H1 (cell line): ENCODE measurements around the gene NDUFAF3. TPM values are rescaled to one million over a fixed set of nuclear protein-coding genes. Genes with fewer than 3 reads are reported as not detected.

Experiments
- CTCF ChIA-PET: fragments of 300-600 bp; sonication (Branson Sonifier 250); formaldehyde crosslinking; loops from one replicate; lab custom pipeline; 2021; ENCODE audit not compliant: partially characterized antibody; lab: Charles Lee
- POLR2A ChIA-PET: fragments of 300-600 bp; sonication (Branson Sonifier 250); formaldehyde crosslinking; loops from one replicate; lab custom pipeline; 2021; ENCODE audit warnings: inconsistent platforms; ENCODE audit not compliant: partially characterized antibody; lab: Charles Lee
- DNase-seq, 2 experiments: peaks; one replicate each; pipeline versions ENCODE4 v3.0.0 to v3.0.0-alpha.2; 2010 to 2022; ENCODE audit warnings: low spot score in 2 of 2, low read depth in 1 of 2, mixed read lengths in 1 of 2
- FAIRE-seq: peaks from 2 replicates; lab custom pipeline; 2011; peaks lifted over from hg19 to GRCh38; lab: Jason Lieb, UNC
- H2AFZ ChIP-seq: 2 replicates; pipeline ENCODE4 v1.8.1; 2012; ENCODE audit warnings: low read length, inconsistent platforms
- H2AK5ac ChIP-seq: 2 replicates; pipeline ENCODE4 v1.6.1; 2013; ENCODE audit warnings: low read depth, low read length
- H2BK120ac ChIP-seq: replicated peaks from 2 replicates; pipeline ENCODE3; 2013; ENCODE audit warnings: low read depth, low read length, inconsistent platforms
- H2BK12ac ChIP-seq: 2 replicates; pipeline ENCODE4 v1.6.1; 2013; ENCODE audit warnings: low read depth, low read length
- H2BK15ac ChIP-seq: 2 replicates; pipeline ENCODE4 v1.6.1; 2013; ENCODE audit warnings: low read length
- H2BK20ac ChIP-seq: 2 replicates; pipeline ENCODE4 v1.6.1; 2013; ENCODE audit warnings: low read length
- H2BK5ac ChIP-seq: 2 replicates; pipeline ENCODE4 v1.6.1; 2013; ENCODE audit warnings: low read depth, low read length
- H3K14ac ChIP-seq: 2 replicates; pipeline ENCODE4 v1.6.1; 2013; ENCODE audit warnings: inconsistent platforms; ENCODE audit not compliant: insufficient read length
- H3K18ac ChIP-seq: 2 replicates; pipeline ENCODE4 v1.6.1; 2013; ENCODE audit warnings: low read length; ENCODE audit errors: extremely low read depth
- H3K23ac ChIP-seq: 2 replicates; pipeline ENCODE4 v1.6.1; 2013; ENCODE audit warnings: inconsistent platforms; ENCODE audit not compliant: insufficient read length
- H3K23me2 ChIP-seq: 2 replicates; pipeline ENCODE4 v1.6.1; 2013; ENCODE audit warnings: low read depth, low read length
- H3K27ac ChIP-seq: 2 replicates; pipeline ENCODE4 v1.6.1; 2011; ENCODE audit warnings: low read depth, low read length, inconsistent platforms
- H3K27me3 ChIP-seq, 4 experiments: replicated peaks in 1 of 4; 1 replicate in 1 of 4; 2 replicates in 3 of 4; pipeline versions ENCODE4 v1.6.1 to v1.8.1; 2011 to 2013; ENCODE audit warnings: low read length in 3 of 4, mild to moderate bottlenecking in 3 of 4, inconsistent platforms in 2 of 4, mixed read lengths in 2 of 4, moderate library complexity in 1 of 4; ENCODE audit not compliant: control insufficient read depth in 3 of 4, insufficient read depth in 3 of 4; ENCODE audit errors: extremely low read depth in 1 of 4
- H3K36me3 ChIP-seq, 4 experiments: 2 replicates each; pipeline versions ENCODE4 v1.6.1 to v1.8.1; 2011 to 2013; ENCODE audit warnings: mild to moderate bottlenecking in 4 of 4, low read length in 3 of 4, moderate library complexity in 2 of 4, control low read depth in 1 of 4, inconsistent platforms in 1 of 4; ENCODE audit not compliant: insufficient read depth in 4 of 4, control insufficient read depth in 2 of 4
- H3K4ac ChIP-seq: replicated peaks from 2 replicates; pipeline ENCODE3; 2013; ENCODE audit warnings: low read length, low read depth, mixed read lengths, inconsistent platforms; ENCODE audit not compliant: insufficient read length
- H3K4me1 ChIP-seq, 4 experiments: replicated peaks in 1 of 4; 1 replicate in 1 of 4; 2 replicates in 3 of 4; pipeline versions ENCODE4 v1.6.1 to v1.8.1; 2011 to 2013; ENCODE audit warnings: low read length in 3 of 4, inconsistent platforms in 2 of 4, mixed read lengths in 1 of 4; ENCODE audit not compliant: insufficient read depth in 4 of 4, control insufficient read depth in 3 of 4
- H3K4me2 ChIP-seq, 2 experiments: 2 replicates each; pipeline versions ENCODE4 v1.6.1 to v1.8.1; 2011 to 2013; ENCODE audit warnings: low read depth in 2 of 2, low read length in 2 of 2, control low read depth in 1 of 2, inconsistent platforms in 1 of 2, mild to moderate bottlenecking in 1 of 2; ENCODE audit not compliant: insufficient read depth in 1 of 2
- H3K4me3 ChIP-seq, 4 experiments: fragments of 200-600, 300-600 bp in 1 of 4; sonication (generic), shearing (Covaris generic), sonication (Bioruptor Twin) in 1 of 4; 2 replicates each; pipeline versions ENCODE4 v1.5.1 to v1.8.1; 2011 to 2016; ENCODE audit warnings: low read length in 4 of 4, low read depth in 3 of 4, control low read depth in 2 of 4, inconsistent platforms in 2 of 4, mild to moderate bottlenecking in 2 of 4, mixed read lengths in 1 of 4, moderate library complexity in 1 of 4; ENCODE audit not compliant: insufficient read depth in 2 of 4; ENCODE audit errors: extremely low read depth in 1 of 4
- H3K56ac ChIP-seq: replicated peaks from 2 replicates; pipeline ENCODE3; 2013; ENCODE audit warnings: low read depth, mild to moderate bottlenecking, mixed read lengths, low read length, inconsistent platforms; ENCODE audit not compliant: insufficient read length
- H3K79me1 ChIP-seq: 2 replicates; pipeline ENCODE4 v1.6.1; 2013; ENCODE audit warnings: low read depth, low read length, control low read depth
- H3K79me2 ChIP-seq, 2 experiments: 2 replicates each; pipeline versions ENCODE4 v1.6.1 to v1.8.1; 2012 to 2013; ENCODE audit warnings: low read length in 2 of 2, mild to moderate bottlenecking in 2 of 2, inconsistent platforms in 1 of 2; ENCODE audit not compliant: insufficient read depth in 2 of 2, control insufficient read depth in 1 of 2
- H3K9ac ChIP-seq, 4 experiments: replicated peaks in 1 of 4; 1 replicate in 1 of 4; 2 replicates in 3 of 4; pipeline versions ENCODE4 v1.6.1 to v1.8.1; 2011 to 2013; ENCODE audit warnings: low read depth in 3 of 4, low read length in 3 of 4, control low read depth in 2 of 4, mild to moderate bottlenecking in 2 of 4, moderate library complexity in 2 of 4, inconsistent platforms in 1 of 4; ENCODE audit errors: extremely low read depth in 1 of 4
- H3K9me3 ChIP-seq, 2 experiments: 2 replicates each; pipeline versions ENCODE4 v1.6.1 to v1.8.1; 2012 to 2013; ENCODE audit warnings: mild to moderate bottlenecking in 2 of 2, moderate library complexity in 2 of 2, control low read depth in 1 of 2, inconsistent platforms in 1 of 2, low read depth in 1 of 2, low read length in 1 of 2, mixed read lengths in 1 of 2; ENCODE audit not compliant: insufficient read depth in 2 of 2
- H4K20me1 ChIP-seq, 2 experiments: replicated peaks in 1 of 2; 2 replicates each; pipeline versions ENCODE3 to v1.8.1; 2011 to 2013; ENCODE audit warnings: inconsistent platforms in 2 of 2, low read length in 2 of 2, mild to moderate bottlenecking in 1 of 2; ENCODE audit not compliant: insufficient read depth in 2 of 2, control insufficient read depth in 1 of 2
- H4K5ac ChIP-seq: 2 replicates; pipeline ENCODE4 v1.6.1; 2013; ENCODE audit warnings: low read length, low read depth, mixed read lengths, inconsistent platforms; ENCODE audit not compliant: insufficient read length
- H4K8ac ChIP-seq: 2 replicates; pipeline ENCODE4 v1.8.0; 2013; ENCODE audit warnings: mild to moderate bottlenecking, moderate library complexity, low read length, inconsistent platforms; ENCODE audit not compliant: insufficient read depth; ENCODE audit errors: extremely low read depth
- H4K91ac ChIP-seq: replicated peaks from 2 replicates; pipeline ENCODE3; 2013; ENCODE audit warnings: low read length, mixed read lengths, inconsistent platforms; ENCODE audit not compliant: insufficient read length
- SRF ChIP-seq: IDR thresholded peaks from 2 replicates; pipeline ENCODE4 v1.6.1; 2011; ENCODE audit warnings: mild to moderate bottlenecking, low read depth, low read length, moderate library complexity
- WGBS, 2 experiments: shearing (Covaris generic) in 1 of 2; methylation state at CpG; one replicate each; pipeline versions ENCODE4 v1.1.6 to v1.1.7; 2013 to 2015; ENCODE audit warnings: low lambda C conversion rate in 2 of 2, mixed read lengths in 2 of 2, inconsistent platforms in 1 of 2, low coverage in 1 of 2, missing lambda C conversion rate in 1 of 2; ENCODE audit not compliant: insufficient replicate concordance in 2 of 2, insufficient coverage in 1 of 2, insufficient read length in 1 of 2; ENCODE audit errors: extremely low coverage in 1 of 2, missing lambda C conversion rate in 1 of 2; 5-methylcytosine and 5-hydroxymethylcytosine counted together
- polyA plus RNA-seq, 7 experiments: library from polyadenylated mRNA; depleted of rRNA in 3 of 7; stranded (reverse) in 5 of 7; unstranded in 2 of 7; fragments of >200 nt in 5 of 7; fragments of 200-250 nt in 2 of 7; gene quantifications; 1 replicate in 5 of 7; 2 replicates in 1 of 7; 4 replicates in 1 of 7; pipeline versions ENCODE4 v1.2.1 to v1.2.3, GENCODE V29; 2011 to 2013; ENCODE audit warnings: missing spikeins in 2 of 7, mixed read lengths in 2 of 7
- total RNA-seq: library from RNA; stranded (reverse); fragmentation: NEBNext Ultra II Directional; extraction: Animal tissue kit (Norgen Biotek cat#: 25700); gene quantifications from 2 replicates; pipeline ENCODE4 v1.2.1, GENCODE V29; 2021

Gene NDUFAF3
- total and polyA plus RNA-seq, 2 of the 8 experiments (the other 6 are each of a cell fraction or from before 2014, with no cell fraction given), result 27.8 to 45.5 TPM

GRCh38 chr3:49030321-49030720 is 8.4 kb downstream of the NDUFAF3 start:
- Histone ChIP-seq H3K79me2 (peaks cover 4 to 15% of the 10 kb centered on the region in 2 experiments; a peak in 3 of 4 replicates), H3K14ac (no peak overlapping the region), H3K23me2 (peaks cover 7% of the 10 kb centered on the region), H2BK120ac (no peak overlapping the region)
- no peak for TF ChIP-seq SRF
- TF ChIP-seq, all 59 proteins: peak for 0
- ChIA-PET CTCF (interaction anchor here (0.6 to 2.4 kb wide), 2 partner anchors 8 to 11 kb away, joined by 3 to 9 read pairs; partner anchors contain the start of gene NDUFAF3), POLR2A (interaction anchor here (0.6 to 5.5 kb wide), 4 partner anchors 8 to 198 kb away, joined by 3 to 41 read pairs (median 3); partner anchors contain the start of gene NDUFAF3)
- Histone ChIP-seq H3K4ac (no peak overlapping the region), H4K5ac (no peak overlapping the region), H3K36me3 (peaks cover 36 to 68% (median 56%) of the 10 kb centered on the region in 4 experiments), H3K23ac (no peak overlapping the region), H3K9me3 (no peaks in the 10 kb centered on the region), H3K4me3 (no peak overlapping the region), H2AFZ (no peak overlapping the region), H2BK15ac (no peak overlapping the region), H4K8ac (no peak overlapping the region), H2BK5ac (no peak overlapping the region), H3K79me1 (peaks cover 8% of the 10 kb centered on the region), H4K91ac (no peak overlapping the region), H2AK5ac (no peak overlapping the region), H2BK20ac (no peak overlapping the region), H3K4me2 (no peak overlapping the region), H4K20me1 (peaks cover 11 to 18% of the 10 kb centered on the region in 2 experiments), H3K4me1 (peaks cover 0 to 8% (median 6%) of the 10 kb centered on the region in 4 experiments; a peak in 5 of 7 replicates), H3K9ac (no peak overlapping the region), H3K18ac (no peak overlapping the region), H3K27me3 (no peaks in the 10 kb centered on the region; a peak in 1 of 7 replicates), H3K27ac (no peak overlapping the region), H2BK12ac (no peak overlapping the region), H3K56ac (no peak overlapping the region)
- no peak for DNase-seq
- 87% methylated on average over 6 of the region's 6 CpGs; no CpG with 5 or more reads in 1 of the 2 experiments for WGBS, 2 experiments
- no peak for FAIRE-seq
